Fibroblast of lung (primary cell): ENCODE measurements around the gene CTPS2. TPM values are rescaled to one million over a fixed set of nuclear protein-coding genes. Genes with fewer than 3 reads are reported as not detected.

ENCODE experiments used
- DNase-seq, 2 donors: peaks; one replicate each; pipeline versions ENCODE4 v3.0.0 to v3.0.0-alpha.2; 2010; ENCODE audit warnings: low read depth in 2 of 2
- H2AFZ ChIP-seq: 2 replicates; pipeline ENCODE4 v1.5.1; 2012; ENCODE audit warnings: low read length, control low read depth, inconsistent platforms
- H3K27ac ChIP-seq: 2 replicates; pipeline ENCODE4 v1.5.1; 2011; ENCODE audit warnings: low read length, control low read depth; ENCODE audit not compliant: insufficient read depth
- H3K27me3 ChIP-seq: 2 replicates; pipeline ENCODE4 v1.5.1; 2011; ENCODE audit warnings: mild to moderate bottlenecking, low read length; ENCODE audit not compliant: control insufficient read depth, insufficient read depth
- H3K36me3 ChIP-seq: 2 replicates; pipeline ENCODE4 v1.5.1; 2011; ENCODE audit warnings: low read length; ENCODE audit not compliant: control insufficient read depth, insufficient read depth
- H3K4me1 ChIP-seq: 2 replicates; pipeline ENCODE4 v1.5.1; 2011; ENCODE audit warnings: low read length; ENCODE audit not compliant: control insufficient read depth, insufficient read depth; ENCODE audit errors: extremely low read depth
- H3K4me2 ChIP-seq: 2 replicates; pipeline ENCODE4 v1.5.1; 2011; ENCODE audit warnings: low read length, control low read depth; ENCODE audit not compliant: insufficient read depth; ENCODE audit errors: extremely low read depth
- H3K4me3 ChIP-seq, 4 experiments: fragments of 200-600 bp in 1 of 4; sonication (generic) in 1 of 4; replicated peaks in 1 of 4; 2 replicates each; pipeline ENCODE4 v1.5.1; 2011 to 2016; ENCODE audit warnings: low read length in 4 of 4, low read depth in 3 of 4, mild to moderate bottlenecking in 3 of 4, control low read depth in 2 of 4, inconsistent platforms in 1 of 4, mixed read lengths in 1 of 4; ENCODE audit not compliant: insufficient read depth in 1 of 4; ENCODE audit errors: control extremely low read depth in 1 of 4
- H3K79me2 ChIP-seq: 2 replicates; pipeline ENCODE4 v1.5.1; 2012; ENCODE audit warnings: mild to moderate bottlenecking, low read length, inconsistent platforms; ENCODE audit not compliant: control insufficient read depth, insufficient read depth
- H3K9ac ChIP-seq: 2 replicates; pipeline ENCODE4 v1.5.1; 2011; ENCODE audit warnings: mild to moderate bottlenecking, low read length, control low read depth; ENCODE audit not compliant: insufficient read depth
- H3K9me3 ChIP-seq: 2 replicates; pipeline ENCODE4 v1.5.1; 2012; ENCODE audit warnings: low read depth, low read length; ENCODE audit not compliant: control insufficient read depth, insufficient read depth
- H4K20me1 ChIP-seq: 2 replicates; pipeline ENCODE4 v1.5.1; 2011; ENCODE audit warnings: low read length; ENCODE audit not compliant: control insufficient read depth, insufficient read depth; ENCODE audit errors: extremely low read depth
- EZH2 ChIP-seq: IDR thresholded peaks from 2 replicates; pipeline ENCODE4 v1.5.1; 2012; ENCODE audit warnings: low read length, control low read depth, mild to moderate bottlenecking; ENCODE audit errors: missing control alignments
- polyA plus RNA-seq, 2 donors: library from polyadenylated mRNA; depleted of rRNA in 1 of 2; stranded (reverse) in 1 of 2; unstranded in 1 of 2; fragments of >200 nt; gene quantifications; 2 replicates each; pipeline ENCODE4 v1.2.1, GENCODE V29; 2011 to 2012; ENCODE audit warnings: missing spikeins in 1 of 2
- total RNA-seq: library from RNA; depleted of rRNA; stranded (reverse); fragments of >200 nt; gene quantifications from 2 replicates; pipeline ENCODE4 v1.2.1, GENCODE V29; 2014
- TF ChIP-seq, protein P1 (sequence below), 2 donors: IDR thresholded peaks in 1 of 2; conservative IDR thresholded peaks in 1 of 2; 1 replicate in 1 of 2; 2 replicates in 1 of 2; pipeline ENCODE4 v1.5.1; 2011 to 2012; ENCODE audit warnings: low read length in 2 of 2, control low read depth in 1 of 2, inconsistent platforms in 1 of 2, low read depth in 1 of 2, mild to moderate bottlenecking in 1 of 2

Gene CTPS2
- total and polyA plus RNA-seq, 2 donors (not counting 1 experiment from before 2014, with no cell fraction given), result 5.4 to 9.9 TPM

DNA sequence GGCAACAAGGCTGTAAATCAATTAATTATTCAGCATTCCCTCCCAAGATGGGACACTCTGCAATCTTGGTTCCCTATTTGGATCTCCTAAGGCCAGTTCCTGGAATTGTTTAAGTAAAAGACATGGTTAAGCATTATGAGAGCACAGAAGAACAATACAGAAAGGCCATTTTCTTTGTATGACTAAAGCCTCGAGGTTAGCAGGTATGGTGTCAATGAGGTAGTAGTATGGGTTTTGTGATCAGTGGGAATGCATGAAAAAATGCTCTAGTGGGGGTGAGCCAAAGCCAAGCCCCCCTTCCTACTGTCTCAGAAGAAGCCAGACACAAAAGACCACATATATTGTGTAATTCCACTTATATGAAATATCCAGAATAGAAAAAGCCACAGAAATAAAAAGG lies 124.2 kb downstream of the CTPS2 start:
- Histone ChIP-seq H3K27ac (no peak overlapping the region), H2AFZ (no peak overlapping the region), H3K9ac (no peak overlapping the region), H3K79me2 (no peaks in the 10 kb centered on the region), H3K9me3 (no peaks in the 10 kb centered on the region), H3K4me1 (no peaks in the 10 kb centered on the region), H3K27me3 (no peaks in the 10 kb centered on the region), H3K4me3 (no peak overlapping the region), H4K20me1 (no peaks in the 10 kb centered on the region), H3K4me2 (no peak overlapping the region), H3K36me3 (no peaks in the 10 kb centered on the region)
- TF ChIP-seq EZH2, result no peak
- TF ChIP-seq, protein P1, sequence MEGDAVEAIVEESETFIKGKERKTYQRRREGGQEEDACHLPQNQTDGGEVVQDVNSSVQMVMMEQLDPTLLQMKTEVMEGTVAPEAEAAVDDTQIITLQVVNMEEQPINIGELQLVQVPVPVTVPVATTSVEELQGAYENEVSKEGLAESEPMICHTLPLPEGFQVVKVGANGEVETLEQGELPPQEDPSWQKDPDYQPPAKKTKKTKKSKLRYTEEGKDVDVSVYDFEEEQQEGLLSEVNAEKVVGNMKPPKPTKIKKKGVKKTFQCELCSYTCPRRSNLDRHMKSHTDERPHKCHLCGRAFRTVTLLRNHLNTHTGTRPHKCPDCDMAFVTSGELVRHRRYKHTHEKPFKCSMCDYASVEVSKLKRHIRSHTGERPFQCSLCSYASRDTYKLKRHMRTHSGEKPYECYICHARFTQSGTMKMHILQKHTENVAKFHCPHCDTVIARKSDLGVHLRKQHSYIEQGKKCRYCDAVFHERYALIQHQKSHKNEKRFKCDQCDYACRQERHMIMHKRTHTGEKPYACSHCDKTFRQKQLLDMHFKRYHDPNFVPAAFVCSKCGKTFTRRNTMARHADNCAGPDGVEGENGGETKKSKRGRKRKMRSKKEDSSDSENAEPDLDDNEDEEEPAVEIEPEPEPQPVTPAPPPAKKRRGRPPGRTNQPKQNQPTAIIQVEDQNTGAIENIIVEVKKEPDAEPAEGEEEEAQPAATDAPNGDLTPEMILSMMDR (conservative IDR thresholded peaks at IDR 0.05 in 1 of 2, IDR thresholded peaks at IDR 0.05 in 1 of 2; ENCODE audit: low read depth in 1 of 2, low read length in 2 of 2), result no peak
- peak in 1 of 2 donors; percentile 23 for DNase-seq

DNA sequence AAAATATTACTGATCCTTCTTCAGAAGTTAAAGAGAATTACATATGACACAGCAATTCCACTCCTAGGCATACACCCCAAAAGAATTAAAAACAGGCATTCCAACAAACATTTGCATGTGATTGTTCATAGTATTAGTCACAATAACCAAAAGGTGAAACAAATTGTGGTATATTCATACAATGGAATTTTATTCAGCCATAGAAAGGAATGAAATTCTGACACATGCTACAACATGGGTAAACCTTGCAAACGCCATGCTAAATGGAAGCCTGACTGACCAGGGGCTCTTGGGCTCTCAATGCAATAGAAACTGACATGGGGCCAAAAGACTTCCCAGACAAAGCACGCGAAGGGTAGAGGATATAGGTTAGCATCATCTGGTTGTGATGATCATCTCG lies 124.6 kb downstream of the CTPS2 start:
- no peaks in the 10 kb centered on the region for H3K27me3 ChIP-seq
- no peak overlapping the region for H2AFZ ChIP-seq
- no peaks in the 10 kb centered on the region for H3K4me1 ChIP-seq
- H3K9ac ChIP-seq, result no peak overlapping the region
- no peaks in the 10 kb centered on the region for H3K79me2 ChIP-seq
- H3K4me2 ChIP-seq, result no peak overlapping the region
- no peak overlapping the region for H3K4me3 ChIP-seq
- H3K9me3 ChIP-seq, result no peaks in the 10 kb centered on the region
- no peak overlapping the region for H3K27ac ChIP-seq
- peak in 1 of 2 donors; percentile 18 for DNase-seq
- H4K20me1 ChIP-seq, result no peaks in the 10 kb centered on the region
- TF ChIP-seq EZH2, result no peak
- TF ChIP-seq, protein P1 (conservative IDR thresholded peaks at IDR 0.05 in 1 of 2, IDR thresholded peaks at IDR 0.05 in 1 of 2; ENCODE audit: low read depth in 1 of 2, low read length in 2 of 2), result no peak
- no peaks in the 10 kb centered on the region for H3K36me3 ChIP-seq

DNA sequence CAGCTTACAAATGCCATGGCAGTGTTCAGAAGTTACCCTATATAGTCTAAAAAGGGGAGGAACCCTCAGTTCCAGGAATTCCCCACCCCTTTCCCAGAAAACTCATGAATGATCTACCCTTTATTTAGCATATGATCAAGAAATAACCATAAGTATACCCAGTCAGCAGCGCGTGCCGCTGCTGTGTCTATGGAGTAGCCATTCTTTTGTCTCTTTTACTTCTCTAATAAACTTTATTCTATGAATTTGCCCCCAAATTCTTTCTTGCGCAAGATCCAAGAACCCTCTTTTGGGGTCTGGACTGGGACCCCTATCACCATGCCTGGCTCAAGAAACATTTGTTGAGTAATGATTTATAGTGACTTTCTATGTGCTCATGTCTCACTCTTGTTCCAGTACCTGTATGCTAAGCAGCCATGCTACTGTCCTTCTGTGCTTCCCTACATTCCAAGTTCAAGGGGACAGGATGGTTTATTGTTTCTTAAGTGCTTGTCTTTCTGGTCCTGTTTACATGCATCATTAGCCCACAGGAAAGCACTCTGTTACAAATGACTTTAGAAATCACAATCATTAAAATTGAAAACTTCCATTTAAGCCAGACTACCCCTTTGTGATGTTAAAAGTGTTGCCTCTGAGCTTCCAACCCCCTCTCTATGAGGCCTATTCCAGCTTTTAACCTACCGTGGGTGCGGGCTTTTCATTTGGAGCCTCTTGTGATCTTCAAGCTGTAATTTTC lies 125.9 kb downstream of the CTPS2 start:
- Histone ChIP-seq H3K36me3 (no peaks in the 10 kb centered on the region), H4K20me1 (no peaks in the 10 kb centered on the region), H3K27ac (no peak overlapping the region), H3K4me1 (no peaks in the 10 kb centered on the region), H3K4me3 (no peak overlapping the region), H3K79me2 (no peaks in the 10 kb centered on the region), H3K4me2 (no peak overlapping the region), H2AFZ (no peak overlapping the region), H3K27me3 (no peaks in the 10 kb centered on the region), H3K9me3 (no peaks in the 10 kb centered on the region), H3K9ac (no peak overlapping the region)
- TF ChIP-seq EZH2, result no peak
- TF ChIP-seq, protein P1 (conservative IDR thresholded peaks at IDR 0.05 in 1 of 2, IDR thresholded peaks at IDR 0.05 in 1 of 2; ENCODE audit: low read depth in 1 of 2, low read length in 2 of 2), result no peak
- no peak for DNase-seq
